Nasal cavity respiratory epithelium epithelial cell of viscerocranial mucosa (primary cell): Measurements from ENCODE around the gene LRCOL1. TPM values are rescaled to one million over a fixed set of nuclear protein-coding genes. Genes with fewer than 3 reads are reported as not detected.

Experiments
- total RNA-seq: library from RNA; depleted of rRNA; stranded (reverse); fragments of >200 nt; gene quantifications from 2 replicates; pipeline ENCODE4 v1.2.3, GENCODE V29; 2014

Gene LRCOL1
- total RNA-seq = not detected in 2 replicates

GRCh38 chr12:132610051-132610759, at the start of gene LRCOL1:
LRCOL1 (minus strand) TSS chr12:132610582; CDS start chr12:132606251, 4,331 bp downstream.

GRCh38 chr12:132618683-132619043, 8.3 kb upstream of the LRCOL1 start, which contains the start of gene P2RX2:
P2RX2 (plus strand) TSS chr12:132618776; CDS start chr12:132618817, 41 bp downstream.

Other genes starting within 250 kb of the LRCOL1 start
- 5.8 and 14.1 TPM in 2 replicates for gene FBRSL1, start 120.4 kb downstream of the LRCOL1 start, total RNA-seq
- gene P2RX2, start 8.2 kb upstream of the LRCOL1 start, total RNA-seq = not detected in 2 replicates
- gene POLE, start 76.8 kb upstream of the LRCOL1 start, total RNA-seq = 15.4 and 19.5 TPM in 2 replicates
- 5.4 and 9.6 TPM in 2 replicates for gene PXMP2, start 77.0 kb upstream of the LRCOL1 start, total RNA-seq
- 63.9 and 80.0 TPM in 2 replicates for gene PGAM5, start 100.3 kb upstream of the LRCOL1 start, total RNA-seq
- 48.5 and 143 TPM in 2 replicates for gene ANKLE2, start 151.2 kb upstream of the LRCOL1 start, total RNA-seq
- 130 and 150 TPM in 2 replicates for gene GOLGA3, start 218.3 kb upstream of the LRCOL1 start, total RNA-seq